GM23338 (cell line): ENCODE results near the gene ZDHHC4. TPM values are rescaled to one million over a fixed set of nuclear protein-coding genes. Genes with fewer than 3 reads are reported as not detected.

Source experiments
- ATAC-seq: fragments of 200-7000 bp; cut with Tn5 transposase; 3 replicates; pipeline ENCODE4 v1.9.1; 2020
- DNase-seq: peaks from one replicate; pipeline ENCODE4 v3.0.0-alpha.2; 2015; ENCODE audit warnings: low spot score
- H2AFZ ChIP-seq: fragments of 200-600 bp; sonication (generic); 2 replicates; pipeline ENCODE4 v1.8.0; 2016; ENCODE audit warnings: antibody characterized with exemption, mild to moderate bottlenecking, moderate library complexity
- H3F3A ChIP-seq: fragments of 200-600 bp; sonication (generic); replicated peaks from 2 replicates; pipeline ENCODE4 v1.8.0; 2017; ENCODE audit warnings: antibody characterized with exemption, mixed run types, low read depth
- H3K27ac ChIP-seq: fragments of 200-600 bp; sonication (generic); 2 replicates; pipeline ENCODE4 v1.6.1; 2016; ENCODE audit warnings: low read depth
- H3K27me3 ChIP-seq: fragments of 200-600 bp; sonication (generic); 2 replicates; pipeline ENCODE4 v1.8.0; 2016; ENCODE audit warnings: mild to moderate bottlenecking, mixed run types, moderate library complexity; ENCODE audit not compliant: insufficient read depth
- H3K36me3 ChIP-seq: fragments of 200-600 bp; sonication (generic); 2 replicates; pipeline ENCODE4 v1.8.0; 2016; ENCODE audit warnings: mild to moderate bottlenecking; ENCODE audit not compliant: insufficient read depth
- H3K4me1 ChIP-seq: fragments of 200-600 bp; sonication (generic); 2 replicates; pipeline ENCODE4 v1.8.0; 2016; ENCODE audit warnings: mild to moderate bottlenecking, moderate library complexity; ENCODE audit not compliant: insufficient read depth
- H3K4me2 ChIP-seq: fragments of 200-600 bp; sonication (generic); 2 replicates; pipeline ENCODE4 v1.7.1; 2017; ENCODE audit warnings: mixed run types
- H3K4me3 ChIP-seq: fragments of 200-600 bp; sonication (generic); 2 replicates; pipeline ENCODE4 v1.6.1; 2016; ENCODE audit warnings: mixed run types
- H3K79me2 ChIP-seq: fragments of 200-600 bp; sonication (generic); replicated peaks from 2 replicates; pipeline ENCODE4 v1.8.0; 2017; ENCODE audit warnings: mild to moderate bottlenecking; ENCODE audit not compliant: insufficient read depth
- H3K9me2 ChIP-seq: fragments of 200-600 bp; sonication (generic); 2 replicates; pipeline ENCODE4 v1.8.0; 2017; ENCODE audit not compliant: insufficient read depth
- H4K20me1 ChIP-seq: fragments of 200-600 bp; sonication (generic); replicated peaks from 2 replicates; pipeline ENCODE4 v1.8.0; 2017; ENCODE audit warnings: mild to moderate bottlenecking; ENCODE audit not compliant: insufficient read depth
- H3K27ac Mint-ChIP-seq: 2 replicates; pipeline ENCODE4 v1.8.0; 2020; ENCODE audit warnings: inconsistent platforms, mild to moderate bottlenecking, moderate library complexity, mixed read lengths
- H3K27me3 Mint-ChIP-seq: 3 replicates; pipeline ENCODE4 v1.8.0; 2022; ENCODE audit warnings: low read depth, mild to moderate bottlenecking, moderate library complexity, mixed read lengths, inconsistent platforms; ENCODE audit not compliant: insufficient read depth, poor library complexity
- H3K36me3 Mint-ChIP-seq: 3 replicates; pipeline ENCODE4 v1.8.0; 2021; ENCODE audit warnings: low read depth, mild to moderate bottlenecking, inconsistent platforms, moderate library complexity, mixed read lengths
- H3K4me1 Mint-ChIP-seq: 3 replicates; pipeline ENCODE4 v1.8.0; 2020; ENCODE audit warnings: mild to moderate bottlenecking, inconsistent platforms, mixed read lengths
- H3K4me3 Mint-ChIP-seq: 3 replicates; pipeline ENCODE4 v1.8.0; 2021; ENCODE audit warnings: moderate library complexity, mild to moderate bottlenecking, inconsistent platforms, mixed read lengths
- H3K9me3 Mint-ChIP-seq: 3 replicates; pipeline ENCODE4 v1.8.0; 2020; ENCODE audit warnings: moderate library complexity, mild to moderate bottlenecking, inconsistent platforms, mixed read lengths
- CREB1 ChIP-seq: fragments of 250-450 bp; sonication (Bioruptor Pico); IDR thresholded peaks from 2 replicates; pipeline ENCODE4 v1.5.0; 2020; ENCODE audit warnings: low read depth, mild to moderate bottlenecking, moderate library complexity
- CTCF ChIP-seq, 2 experiments: fragments of 200-600 bp in 1 of 2; sonication (generic) in 1 of 2; conservative IDR thresholded peaks; 2 replicates each; pipeline versions ENCODE4 v1.5.1 to v1.6.1; 2016 to 2017; ENCODE audit warnings: antibody characterized with exemption in 2 of 2, low read depth in 2 of 2, mild to moderate bottlenecking in 2 of 2, moderate library complexity in 1 of 2
- ETS1 ChIP-seq: IDR thresholded peaks from 2 replicates; pipeline ENCODE4 v1.6.1; 2016; ENCODE audit warnings: antibody characterized with exemption
- EZH2 ChIP-seq: fragments of 200-600 bp; sonication (generic); IDR thresholded peaks from one replicate; pipeline ENCODE4 v1.8.0; 2017; ENCODE audit warnings: antibody characterized with exemption, mild to moderate bottlenecking, low read depth; ENCODE audit not compliant: unreplicated experiment
- EZH2phosphoT487 ChIP-seq: fragments of 200-600 bp; sonication (generic); IDR thresholded peaks from one replicate; pipeline ENCODE4 v1.8.1; 2018; ENCODE audit warnings: antibody characterized with exemption; ENCODE audit not compliant: unreplicated experiment
- JUNB ChIP-seq: IDR thresholded peaks from one replicate; pipeline ENCODE4 v1.6.1; 2016; ENCODE audit warnings: antibody characterized with exemption; ENCODE audit not compliant: unreplicated experiment
- NANOG ChIP-seq: IDR thresholded peaks from 2 replicates; pipeline ENCODE4 v1.6.1; 2016; ENCODE audit warnings: antibody characterized with exemption, borderline replicate concordance
- POLR2AphosphoS5 ChIP-seq: IDR thresholded peaks from 2 replicates; pipeline ENCODE4 v1.6.1; 2016; ENCODE audit warnings: antibody characterized with exemption, low read depth
- REST ChIP-seq: IDR thresholded peaks from one replicate; pipeline ENCODE4 v1.6.1; 2018; ENCODE audit warnings: antibody characterized with exemption; ENCODE audit not compliant: unreplicated experiment
- STAT1 ChIP-seq: IDR thresholded peaks from one replicate; pipeline ENCODE4 v1.6.1; 2016; ENCODE audit warnings: antibody characterized with exemption; ENCODE audit not compliant: unreplicated experiment
- ZNF114 ChIP-seq: fragments of 250-450 bp; sonication (Bioruptor Pico); IDR thresholded peaks from 2 replicates; pipeline ENCODE4 v1.5.0; 2020; ENCODE audit warnings: mild to moderate bottlenecking, moderate library complexity
- ZNF331 ChIP-seq: fragments of 250-450 bp; sonication (Bioruptor Pico); IDR thresholded peaks from 2 replicates; pipeline ENCODE4 v1.5.0; 2020; ENCODE audit warnings: low read depth, mild to moderate bottlenecking, moderate library complexity
- ZNF462 ChIP-seq: fragments of 250-450 bp; sonication (Bioruptor Pico); IDR thresholded peaks from 2 replicates; pipeline ENCODE4 v1.5.0; 2020; ENCODE audit warnings: mild to moderate bottlenecking, moderate library complexity
- polyA plus RNA-seq: library from polyadenylated mRNA; unstranded; fragments of >200 nt; fragmentation: Nextera tagmentation; extraction: Ambion mirVana; gene quantifications from 2 replicates; pipeline ENCODE4 v1.2.1, GENCODE V29; 2016
- total RNA-seq: library from RNA; depleted of rRNA; stranded (reverse); fragments of >200 nt; shearing (Covaris generic); gene quantifications from 2 replicates; pipeline ENCODE4 v1.2.3, GENCODE V29; 2014

ZDHHC4 gene
- total and polyA plus RNA-seq, 2 experiments from 2014 or later = 31.2 to 58.9 TPM

GRCh38 chr7:6562106-6562505, 15.1 kb upstream of the ZDHHC4 start:
- Mint-ChIP-seq H3K9me3 (no peaks in the 10 kb centered on the region; the same call in 2 of the 3 replicates), H3K36me3 (no peaks in the 10 kb centered on the region), H3K27ac (no peak overlapping the region), H3K4me3 (no peak overlapping the region), H3K27me3 (peaks cover 9% of the 10 kb centered on the region), H3K4me1 (peaks cover 8% of the 10 kb centered on the region)
- H3K79me2 ChIP-seq = no peaks in the 10 kb centered on the region
- H4K20me1 ChIP-seq = no peaks in the 10 kb centered on the region
- no peaks in the 10 kb centered on the region for H3K9me2 ChIP-seq
- ATAC-seq (no peak), DNase-seq (no peak)
- no peak overlapping the region for H3K27ac ChIP-seq
- no peaks in the 10 kb centered on the region for H3K36me3 ChIP-seq
- peaks cover 14% of the 10 kb centered on the region; the same call in 1 of the 2 replicates for H3K4me1 ChIP-seq
- no peak overlapping the region for H2AFZ ChIP-seq
- no peak overlapping the region for H3K4me3 ChIP-seq
- no peaks in the 10 kb centered on the region for H3F3A ChIP-seq
- no peak for TF ChIP-seq CTCF (conservative IDR thresholded peaks at IDR 0.05; ENCODE audit: low read depth in 2 of 2)
- TF ChIP-seq ZNF462 = no peak
- TF ChIP-seq NANOG = no peak
- no peak for TF ChIP-seq ZNF331
- TF ChIP-seq STAT1 = no peak
- no peak for TF ChIP-seq EZH2phosphoT487
- no peak for TF ChIP-seq REST
- no peak for TF ChIP-seq ZNF114
- TF ChIP-seq JUNB = no peak
- TF ChIP-seq POLR2AphosphoS5 = no peak
- no peak for TF ChIP-seq CREB1 (CRISPR knock-in tag)
- TF ChIP-seq EZH2 = no peak
- no peak for TF ChIP-seq ETS1
- H3K27me3 ChIP-seq = no peaks in the 10 kb centered on the region
- H3K4me2 ChIP-seq = no peak overlapping the region
